SU-DHL-6 (cell line): ENCODE measurements around the gene SLC6A17.

Source experiments
- CTCF ChIP-seq: fragments of 200-600 bp; sonication (generic); IDR thresholded peaks from one replicate; pipeline ENCODE4 v1.5.1; 2017; ENCODE audit warnings: antibody characterized with exemption, mild to moderate bottlenecking, low read length, moderate library complexity; ENCODE audit not compliant: insufficient read depth, poor library complexity, severe bottlenecking
- EZH2phosphoT487 ChIP-seq: fragments of 200-600 bp; sonication (generic), shearing (Covaris generic); conservative IDR thresholded peaks from 2 replicates; pipeline ENCODE4 v1.6.1; 2018; ENCODE audit warnings: mild to moderate bottlenecking, antibody characterized with exemption, low read length, moderate library complexity, mixed read lengths

GRCh38 chr1:110235181-110235833, 85.0 kb downstream of the SLC6A17 start:
- TF ChIP-seq CTCF (no peak), EZH2phosphoT487 (no peak)
